Stimulated activated naive CD8-positive, alpha-beta T cell treated with anti-CD3 and anti-CD28 coated beads, Interleukin-15, Interleukin-2, amounts not matched to agents 100 U/mL and 50 U/mL, for 24 hours (primary cell): ENCODE data around the gene PSMB8.

Experiments
- ATAC-seq: fragments of 150-1000 bp; cut with Tn5 transposase; one replicate; pipeline ENCODE4 v1.10.0; 2021
- DNase-seq: peaks from one replicate; pipeline ENCODE4 v3.0.0; 2021

The PSMB8 gene

DNA sequence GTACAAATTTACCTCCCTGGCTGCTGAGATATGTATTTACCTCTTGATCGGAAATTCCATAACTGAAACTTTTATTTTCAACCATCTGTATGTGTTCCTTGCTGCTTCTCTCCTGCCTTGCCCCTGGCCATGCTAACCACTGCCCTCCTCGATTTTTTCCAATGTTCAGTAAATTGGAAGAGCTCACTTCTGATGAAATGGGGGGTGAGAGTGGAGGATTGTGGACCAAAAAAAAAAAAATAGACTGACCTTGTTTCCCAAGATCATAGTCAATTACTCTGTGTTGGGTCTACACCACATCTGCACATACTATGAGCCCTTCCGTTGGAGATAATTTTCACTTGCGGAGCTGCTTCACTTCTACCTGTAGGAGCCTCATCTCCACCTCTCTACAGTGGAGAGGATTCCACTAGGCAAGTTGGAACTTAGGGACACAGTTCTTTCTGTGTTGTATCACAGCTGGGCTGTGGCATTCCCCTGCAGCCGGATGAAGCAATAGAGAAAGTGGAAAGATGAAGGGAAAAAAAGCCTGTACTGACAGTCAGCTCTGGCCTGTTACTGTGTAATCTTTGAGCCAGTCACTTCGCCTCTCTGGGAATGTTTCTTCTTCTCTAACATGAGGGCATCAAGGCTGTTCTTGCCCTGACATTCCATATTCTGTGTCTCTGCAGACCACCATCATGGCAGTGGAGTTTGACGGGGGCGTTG, 11.8 kb upstream of the PSMB8 start:
- DNase-seq, result no peak
- no peak for ATAC-seq

DNA sequence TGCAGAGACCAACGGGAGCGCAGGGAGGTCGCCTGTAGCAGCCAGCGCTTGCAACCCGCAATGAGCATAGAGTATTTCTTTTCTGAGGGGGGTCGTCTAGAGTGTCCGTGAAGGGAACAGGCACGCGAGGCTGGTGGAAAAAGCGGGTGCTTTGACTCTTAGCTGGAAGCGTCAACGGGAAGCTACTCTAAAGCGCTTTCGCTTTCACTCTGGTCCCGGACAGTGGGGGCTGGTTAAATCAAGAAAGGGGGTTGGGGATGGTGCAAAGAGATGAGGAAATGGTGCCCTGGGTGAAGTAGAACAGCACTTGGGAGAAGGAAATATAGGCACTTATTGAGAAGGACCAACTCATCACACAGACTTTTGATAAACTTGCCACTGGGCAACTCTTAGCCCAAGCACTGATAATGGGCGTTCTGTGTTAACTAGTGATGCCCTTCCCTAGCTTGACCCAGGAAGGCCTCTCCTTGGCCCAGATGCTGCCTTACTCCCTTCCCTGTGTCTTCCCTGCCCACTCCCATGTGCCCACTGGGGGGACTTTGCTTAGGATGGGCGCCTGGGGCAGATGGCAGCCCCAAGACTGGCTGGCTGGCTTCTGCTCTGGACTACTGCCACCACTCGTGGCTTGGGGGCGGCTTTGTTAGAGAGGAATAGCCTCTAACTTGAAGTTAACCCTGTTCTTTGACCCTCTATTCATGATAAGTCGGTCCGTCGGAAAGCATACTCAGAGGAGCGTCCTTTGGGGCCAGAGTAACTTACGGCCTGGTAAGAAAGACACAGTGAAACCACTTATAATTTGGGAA, 10.7 kb upstream of the PSMB8 start:
- ATAC-seq (peak; percentile 32), DNase-seq (peak; percentile 57)

DNA sequence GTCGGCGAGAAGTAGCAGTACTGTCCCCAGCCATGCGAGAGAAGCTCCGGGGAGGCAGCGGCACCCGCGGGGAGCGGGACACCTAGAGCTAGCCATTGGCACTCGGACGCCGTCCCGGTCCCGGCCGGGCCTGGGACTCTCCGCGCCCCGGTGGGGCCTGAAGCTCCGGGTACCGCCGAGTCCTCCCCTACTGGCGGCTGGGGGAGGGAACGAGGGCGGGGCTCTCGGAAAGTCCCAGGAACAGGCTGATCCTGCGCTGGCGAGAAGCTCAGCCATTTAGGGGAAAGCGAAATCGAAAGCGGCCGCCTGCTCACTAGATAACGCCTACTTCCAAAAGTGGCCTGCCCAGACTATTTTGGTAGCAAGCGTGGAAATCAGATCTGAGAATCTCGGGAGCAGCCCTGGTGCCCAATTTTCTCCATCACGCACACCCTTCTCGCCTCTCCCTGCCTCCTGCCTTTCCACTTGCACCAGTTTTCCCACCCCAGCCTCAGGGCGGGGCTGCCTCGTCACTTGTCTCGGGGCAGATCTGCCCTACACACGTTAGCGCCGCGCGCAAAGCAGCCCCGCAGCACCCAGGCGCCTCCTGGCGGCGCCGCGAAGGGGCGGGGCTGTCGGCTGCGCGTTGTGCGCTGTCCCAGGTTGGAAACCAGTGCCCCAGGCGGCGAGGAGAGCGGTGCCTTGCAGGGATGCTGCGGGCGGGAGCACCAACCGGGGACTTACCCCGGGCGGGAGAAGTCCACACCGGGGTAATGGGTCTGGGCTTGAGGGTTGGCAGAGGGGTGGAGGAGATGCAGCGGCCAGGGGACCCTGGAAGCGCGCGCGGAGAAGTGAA, 9.9 kb upstream of the PSMB8 start, which contains the start of the genes PSMB9 and TAP1:
PSMB9 (plus strand) TSS at position 652 of the 835 bp plus-strand sequence; CDS start at position 690, 38 bp downstream.
TAP1 (minus strand) TSS at position 164 of the 835 bp plus-strand sequence; CDS start at position 96, 68 bp downstream.
- DNase-seq, result peak; percentile 96
- peak; percentile 93 for ATAC-seq

DNA sequence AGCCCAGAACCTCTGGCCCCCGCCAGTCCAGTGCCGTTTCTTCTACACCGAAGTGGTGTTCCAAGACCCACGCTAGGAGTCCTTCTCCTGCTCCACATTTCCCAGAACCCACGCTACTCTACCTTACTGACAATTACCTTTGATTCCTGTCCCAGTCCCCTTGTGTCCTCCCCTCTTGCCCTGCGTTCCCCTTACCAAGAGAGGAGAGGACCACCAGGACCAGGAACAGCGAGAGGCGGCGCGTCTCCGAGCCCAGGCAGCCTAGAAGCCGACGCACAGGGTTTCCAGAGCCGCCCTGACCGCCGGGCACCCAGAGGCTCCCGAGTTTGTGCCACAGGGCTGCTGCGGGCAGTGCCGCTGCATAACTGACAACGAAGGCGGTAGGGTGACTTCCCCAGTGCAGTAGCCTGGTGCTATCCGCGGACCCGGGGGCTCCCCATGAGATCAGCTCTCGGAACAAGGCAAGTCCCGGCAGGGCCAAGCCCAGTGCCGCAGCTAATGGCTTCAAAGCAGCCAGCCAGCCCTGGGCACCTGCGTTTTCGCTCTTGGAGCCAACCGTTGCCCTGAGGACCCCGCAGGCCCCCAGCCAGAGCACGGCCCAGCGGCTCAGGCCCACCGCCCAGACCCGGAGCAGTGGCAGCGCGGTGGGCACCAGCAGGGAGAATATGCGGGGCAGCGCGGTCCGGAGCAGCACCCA, 9.1 kb upstream of the PSMB8 start:
- ATAC-seq (peak; percentile 30), DNase-seq (peak; percentile 68)

DNA sequence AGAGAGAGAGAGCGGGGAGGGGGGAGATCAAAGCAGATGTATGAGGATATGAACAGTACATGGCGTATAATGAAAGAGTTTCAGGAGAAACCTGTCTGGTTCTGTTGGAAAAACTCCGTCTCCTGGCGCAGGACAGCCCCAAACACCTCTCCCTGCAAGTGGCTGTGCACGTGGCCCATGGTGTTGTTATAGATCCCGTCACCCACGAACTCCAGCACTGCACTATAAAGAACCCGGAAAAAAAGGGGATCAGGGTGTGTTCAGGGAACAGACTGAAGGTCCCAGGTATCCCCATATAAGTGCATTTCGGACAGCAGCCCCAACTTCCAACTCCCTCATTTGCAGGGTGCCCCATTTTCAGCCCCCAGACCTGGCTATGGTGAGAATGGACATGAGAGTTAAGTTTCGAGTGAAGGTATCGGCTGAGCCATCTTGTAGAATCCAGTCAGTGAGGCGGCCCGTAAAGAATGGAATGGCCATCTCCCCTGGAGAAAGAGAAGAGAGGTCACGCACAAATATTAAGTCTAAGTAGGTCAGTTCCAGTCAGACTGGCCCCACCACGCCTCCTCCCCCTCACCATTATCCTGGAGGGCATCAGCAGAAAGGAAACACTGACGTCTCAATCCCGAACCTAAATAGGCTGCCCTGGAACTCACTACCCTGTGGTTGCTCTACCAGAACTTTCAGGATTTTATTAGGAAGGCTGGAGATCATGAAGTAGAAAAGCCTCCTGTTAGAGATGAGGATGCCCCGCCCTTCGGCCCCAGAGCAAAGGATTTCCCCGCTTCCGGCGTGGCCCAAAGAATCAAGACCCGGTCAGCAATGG, 8.4 kb upstream of the PSMB8 start:
- peak; percentile 59 for DNase-seq
- no peak for ATAC-seq

DNA sequence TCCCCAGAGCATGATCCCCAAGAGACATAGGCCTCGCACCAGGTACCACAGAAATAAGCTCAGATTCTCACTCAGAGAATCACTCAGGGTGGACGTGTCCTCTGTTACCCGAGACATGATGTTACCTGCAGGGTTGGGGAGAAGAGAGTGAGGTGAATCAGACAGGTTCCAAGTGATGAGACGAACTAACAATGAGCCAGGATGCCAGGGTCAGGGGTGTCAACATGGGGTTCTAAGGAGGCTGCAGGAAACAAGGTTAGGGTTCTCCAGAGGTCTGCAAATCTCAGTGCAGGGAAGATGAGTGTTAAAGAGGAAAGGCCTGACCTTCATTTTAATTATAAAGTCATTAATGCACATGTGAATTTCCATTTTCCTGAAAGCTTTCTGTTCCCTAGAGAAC, 7.2 kb upstream of the PSMB8 start:
- no peak for ATAC-seq
- no peak for DNase-seq

DNA sequence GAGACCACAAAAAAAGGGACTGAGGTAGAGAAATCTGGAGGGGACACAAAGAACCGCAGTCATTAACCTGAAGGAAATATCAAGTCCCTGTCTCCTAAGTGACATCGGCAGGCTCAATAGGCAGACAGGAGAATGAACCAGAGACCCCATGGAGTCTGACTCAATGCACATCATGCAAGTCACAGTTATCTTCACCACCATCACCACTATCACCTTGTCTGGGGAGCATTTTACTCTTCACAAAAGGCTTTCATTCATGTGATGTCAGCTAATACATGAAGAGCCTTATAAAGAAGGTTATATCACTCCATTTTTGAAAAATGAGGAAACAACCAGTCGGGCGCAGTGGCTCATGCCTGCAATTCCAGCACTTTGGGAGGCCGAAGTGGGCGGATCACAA, 5.3 kb upstream of the PSMB8 start:
- ATAC-seq (no peak), DNase-seq (no peak)

DNA sequence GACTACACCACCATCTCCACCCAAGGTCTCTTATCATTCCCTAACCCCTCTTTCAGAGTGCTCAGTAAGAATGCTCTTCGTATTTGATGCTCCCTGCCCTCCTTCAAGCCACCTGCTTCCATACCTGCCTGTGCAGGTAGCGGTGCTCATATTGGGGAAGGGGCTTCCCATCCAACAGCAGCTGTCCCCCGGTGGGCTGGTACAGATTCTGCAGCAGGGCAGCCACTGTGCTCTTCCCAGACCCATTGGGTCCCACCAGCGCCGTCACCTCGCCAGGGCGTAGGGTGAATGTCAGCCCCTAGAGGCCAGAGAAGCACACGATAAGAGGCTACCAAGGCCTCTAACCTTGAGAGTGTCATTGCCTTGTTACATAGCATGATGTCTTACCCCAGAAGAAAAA, 3.9 kb upstream of the PSMB8 start:
- DNase-seq (no peak), ATAC-seq (no peak)

DNA sequence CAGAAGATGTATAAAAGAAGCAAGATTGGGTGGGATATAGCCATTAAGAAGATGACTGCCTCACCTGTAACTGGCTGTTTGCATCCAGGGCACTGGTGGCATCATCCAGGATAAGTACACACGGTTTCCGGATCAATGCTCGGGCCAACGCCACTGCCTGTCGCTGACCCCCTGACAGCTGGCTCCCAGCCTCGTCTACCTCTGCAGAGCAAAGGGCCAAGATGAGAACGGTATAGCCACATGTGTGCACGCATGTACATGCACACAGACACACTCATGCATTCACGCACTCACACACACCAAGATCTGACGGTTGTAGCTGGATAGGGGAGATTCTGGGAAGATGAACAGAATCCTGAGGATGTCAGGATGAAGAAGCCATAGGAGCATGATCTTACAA, 3.2 kb upstream of the PSMB8 start:
- ATAC-seq (no peak), DNase-seq (no peak)

DNA sequence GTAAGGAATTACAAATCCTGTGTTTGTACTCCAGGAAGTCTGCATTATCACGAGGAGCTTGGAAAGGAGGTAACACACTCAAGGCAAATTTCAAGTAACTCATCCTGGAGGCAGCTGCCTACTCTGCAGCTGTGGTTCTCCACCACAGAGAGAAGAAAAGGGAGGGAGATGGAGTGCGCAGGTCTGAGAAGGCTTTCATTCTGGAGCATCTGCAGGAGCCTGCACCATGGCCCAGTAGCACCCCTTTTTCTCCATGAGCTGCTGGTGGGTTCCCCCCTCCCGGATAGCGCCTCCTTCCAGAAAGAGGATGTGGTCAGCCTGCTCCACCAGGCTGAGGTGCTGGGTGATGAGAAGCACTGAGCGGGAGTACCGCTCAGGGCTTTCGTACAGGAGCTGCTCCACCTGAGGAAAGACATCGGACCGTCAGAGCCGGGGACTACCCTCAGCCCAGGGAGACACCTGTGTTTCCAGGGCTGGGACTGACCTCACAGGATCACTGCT, 1.6 kb upstream of the PSMB8 start:
- peak; percentile 17 for ATAC-seq
- peak; percentile 61 for DNase-seq

DNA sequence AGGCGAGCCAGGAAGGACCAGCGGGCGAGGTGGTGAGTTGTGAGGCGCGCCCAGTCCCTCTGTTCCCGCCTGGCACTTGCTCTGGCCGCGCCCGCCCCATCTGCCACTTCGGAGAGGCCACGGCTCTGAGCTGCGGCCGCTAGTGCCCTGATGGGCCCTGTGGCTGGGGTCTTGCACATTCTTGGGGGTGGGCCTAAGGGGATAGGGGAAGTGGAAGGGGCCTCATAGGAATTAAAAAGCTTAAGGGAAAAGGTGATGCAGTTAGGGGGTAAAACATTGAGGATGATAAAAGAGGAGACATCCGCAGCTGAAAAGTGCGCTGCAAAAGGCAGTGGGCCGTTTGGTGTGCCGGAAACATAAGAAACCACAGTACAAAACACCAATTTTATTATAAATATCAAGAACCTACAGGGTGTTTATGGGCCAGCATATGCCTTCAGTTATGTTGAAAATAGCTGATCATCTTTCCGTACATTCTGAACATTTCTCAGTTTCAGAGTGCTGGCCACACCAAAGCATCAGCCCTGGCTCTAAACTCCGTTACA, 1.1 kb upstream of the PSMB8 start:
- DNase-seq (no peak), ATAC-seq (no peak)

DNA sequence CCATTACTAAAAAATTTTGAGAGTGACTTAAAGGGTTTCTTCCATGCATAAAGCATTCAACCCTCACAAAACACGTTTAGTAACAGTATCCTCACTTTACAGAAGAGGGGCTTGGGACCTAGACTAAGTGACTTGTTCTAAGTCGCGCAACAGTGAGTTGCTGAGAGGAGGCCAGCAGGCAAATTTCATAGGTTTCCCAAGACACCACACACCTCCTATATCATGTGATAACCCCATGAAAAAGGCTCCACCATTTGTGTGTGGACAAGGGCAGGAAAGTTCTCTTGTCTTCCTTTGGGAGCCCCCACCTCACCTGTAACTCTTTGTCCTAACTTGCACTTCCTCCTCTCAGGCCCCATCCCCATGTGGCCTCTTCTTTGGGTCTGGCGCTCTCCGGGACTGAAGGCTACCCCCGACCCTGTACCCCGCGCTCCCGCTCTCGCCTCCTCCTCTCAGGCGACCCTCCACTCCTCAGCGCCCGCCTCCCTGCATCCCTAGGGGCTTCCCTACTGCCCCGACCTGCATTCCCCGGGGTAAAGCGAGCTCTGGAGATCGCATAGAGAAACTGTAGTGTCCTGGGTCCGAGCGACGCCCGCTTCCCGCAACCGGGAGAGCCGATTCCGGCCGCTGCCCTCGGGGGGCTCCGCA, 392 bp downstream of the PSMB8 start:
- no peak for DNase-seq
- no peak for ATAC-seq

DNA sequence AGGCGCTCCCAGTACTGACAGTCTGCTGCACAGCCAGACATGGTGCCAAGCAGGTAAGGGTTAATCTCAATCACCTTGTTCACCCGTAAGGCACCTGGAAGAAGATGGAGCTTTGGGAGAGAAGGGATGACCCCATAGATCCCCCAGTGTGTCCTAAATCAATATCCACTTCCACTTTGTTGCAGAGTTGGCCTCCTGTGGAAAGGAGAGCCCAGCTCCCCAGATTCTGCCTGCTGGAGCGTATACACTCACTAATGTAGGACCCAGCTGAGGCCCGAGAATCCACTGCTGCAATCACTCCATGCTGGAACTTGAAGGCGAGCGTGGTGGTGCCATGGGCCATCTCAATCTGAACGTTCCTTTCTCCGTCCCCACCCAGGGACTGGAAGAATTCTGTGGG, 1.2 kb downstream of the PSMB8 start:
- DNase-seq, result no peak
- ATAC-seq, result no peak

DNA sequence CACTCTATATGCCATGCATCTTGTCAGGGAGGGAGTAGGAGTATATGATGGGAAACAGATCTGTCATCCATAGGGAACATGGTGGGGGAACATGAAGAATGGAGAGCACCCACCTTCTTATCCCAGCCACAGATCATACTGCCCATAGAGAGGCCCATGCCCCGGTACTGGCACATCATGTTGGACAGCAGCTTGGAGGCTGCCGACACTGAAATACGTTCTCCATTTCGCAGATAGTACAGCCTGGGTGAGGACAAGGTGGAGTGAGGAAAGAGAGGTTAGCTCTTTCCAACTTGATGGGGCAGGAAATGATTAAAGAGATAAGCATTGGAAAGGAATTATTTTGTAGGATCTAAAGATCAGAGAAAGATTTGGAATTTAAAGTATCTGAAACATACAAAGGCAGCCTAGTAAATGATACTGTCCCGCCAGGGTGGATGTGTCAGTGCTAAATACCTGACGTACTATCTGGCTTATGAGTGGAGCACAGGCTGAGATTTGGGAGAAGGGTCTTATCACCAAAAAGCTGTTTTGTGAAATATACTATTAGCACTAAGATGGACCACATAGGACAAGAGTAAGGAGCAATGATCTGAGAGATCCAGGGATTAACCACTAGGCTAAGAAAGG, 1.7 kb downstream of the PSMB8 start:
- DNase-seq (no peak), ATAC-seq (no peak)

DNA sequence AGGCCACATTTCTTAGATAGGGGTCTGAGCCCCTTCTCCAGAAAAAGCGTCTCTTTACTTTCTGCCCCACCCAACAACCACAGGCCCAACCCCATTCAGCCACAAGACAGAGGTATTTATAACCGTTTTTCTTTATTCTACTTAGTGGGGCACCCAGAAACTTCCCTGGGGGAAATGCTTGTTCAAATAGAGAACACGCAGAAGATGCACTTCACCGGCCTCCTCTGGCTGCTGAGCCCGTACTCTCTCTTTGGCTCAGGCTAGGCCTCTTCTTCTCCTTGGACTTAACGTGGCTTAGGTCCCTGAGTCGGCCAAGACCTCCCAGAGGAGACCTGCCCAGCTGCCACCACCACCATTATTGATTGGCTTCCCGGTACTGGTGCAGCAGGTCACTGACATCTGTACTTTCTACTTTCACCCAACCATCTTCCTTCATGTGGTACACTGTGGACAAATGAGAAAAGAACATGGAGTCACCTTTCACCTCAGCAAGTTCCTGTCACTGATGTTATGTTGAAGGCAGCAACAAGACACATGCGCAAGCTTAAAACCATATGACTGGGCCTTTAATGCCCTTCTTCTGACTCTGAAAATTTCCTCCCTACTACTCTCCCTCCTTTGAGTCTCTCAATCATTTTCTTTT, 3.1 kb downstream of the PSMB8 start:
- ATAC-seq (no peak), DNase-seq (peak; percentile 51)

DNA sequence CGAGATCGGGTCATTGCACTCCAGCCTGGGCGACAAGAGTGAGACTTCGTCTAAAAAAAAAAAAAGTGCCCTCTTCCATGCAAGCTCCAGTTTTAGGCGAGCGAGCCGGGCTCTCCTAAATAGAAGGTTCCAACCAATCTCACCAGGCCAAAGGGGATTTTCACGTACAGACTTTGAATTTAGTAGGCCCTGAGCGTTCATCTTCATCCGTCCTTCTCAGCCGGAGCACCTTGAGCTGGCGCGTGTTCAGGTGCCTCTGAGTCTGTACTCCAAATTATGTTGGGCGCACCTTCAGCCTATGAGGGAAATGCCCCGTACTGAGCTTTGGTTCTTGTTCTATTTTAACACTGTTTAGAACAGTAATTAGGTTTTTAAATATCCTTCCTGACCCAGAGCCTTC, 4.5 kb downstream of the PSMB8 start:
- ATAC-seq (no peak), DNase-seq (no peak)

DNA sequence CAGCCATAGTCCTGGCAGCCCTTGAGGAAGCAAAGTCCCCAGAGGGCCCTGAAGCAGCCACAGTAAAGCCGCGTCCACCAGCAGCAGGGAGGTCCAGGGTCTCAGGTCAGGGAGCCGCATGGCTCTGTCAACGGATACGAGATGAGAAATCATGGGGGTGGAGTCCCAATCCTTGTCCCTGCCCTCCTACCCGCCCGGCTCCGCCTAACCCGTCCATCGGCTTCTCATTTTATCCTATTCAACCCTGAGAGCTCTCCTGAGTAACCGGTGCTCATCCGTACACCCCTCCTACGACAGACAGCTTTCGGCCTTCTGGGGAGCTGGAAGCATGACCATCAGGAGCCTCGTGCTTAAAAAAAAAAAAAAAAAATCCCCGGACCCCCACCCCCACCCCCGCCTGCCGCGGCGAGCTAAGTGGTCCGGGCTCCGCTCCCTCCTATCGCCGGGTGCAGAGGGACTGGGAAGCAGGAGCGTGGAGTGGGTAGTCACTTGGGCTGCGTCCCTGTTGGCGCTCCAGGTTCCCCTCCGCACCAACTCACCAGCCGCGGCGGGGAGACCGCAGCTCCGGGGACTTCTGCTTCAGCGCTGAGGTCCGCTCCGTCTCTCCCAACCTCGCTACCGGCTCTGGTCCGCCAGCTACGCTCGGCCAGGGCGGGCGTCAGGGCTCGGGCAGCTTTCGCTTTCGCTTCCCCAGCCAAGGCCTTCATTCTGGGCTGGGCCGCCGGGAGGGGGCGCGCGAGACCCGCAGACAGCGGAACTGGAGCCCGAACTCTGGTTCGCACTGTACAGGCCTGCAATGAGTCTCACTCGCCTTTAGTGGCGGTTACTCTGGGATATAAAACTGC, 5.5 kb downstream of the PSMB8 start, which contains the start of gene TAP2:
TAP2 (minus strand) TSS at position 626 of the 845 bp plus-strand sequence; CDS start at position 120, 506 bp downstream.
- peak; percentile 91 for ATAC-seq

DNA sequence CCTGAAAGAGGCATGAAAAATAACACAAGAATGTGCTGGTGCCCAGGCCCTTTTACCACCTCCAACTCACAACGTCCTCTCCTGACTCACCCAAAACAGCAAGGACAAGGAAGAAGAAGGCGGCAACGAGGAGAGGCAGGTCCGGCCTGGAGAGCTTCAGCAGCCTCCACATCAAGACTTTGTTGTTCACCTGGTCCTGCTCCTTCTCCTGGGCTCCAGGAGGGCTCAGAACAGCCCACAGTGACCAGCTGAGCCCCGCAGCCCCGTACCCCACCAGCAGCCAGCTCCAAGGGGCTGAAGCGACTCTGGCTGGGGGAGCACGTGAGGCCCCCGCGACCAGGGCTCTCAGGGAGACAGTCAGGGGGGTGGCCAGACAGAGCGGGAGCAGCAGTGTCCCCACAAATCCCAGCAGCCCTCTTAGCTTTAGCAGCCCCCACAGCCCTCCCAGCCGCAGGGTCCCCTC, 6.2 kb downstream of the PSMB8 start:
- no peak for DNase-seq
- ATAC-seq, result no peak

More for the DNA sequence above, 5.5 kb downstream of the PSMB8 start, which contains the start of gene TAP2:
- peak; percentile 99 for DNase-seq
